GM13976 (cell line): ENCODE results near the gene SLC38A8.

Source experiments
- DNase-seq: peaks from one replicate; pipeline ENCODE4 v3.0.0; 2012; ENCODE audit warnings: low spot score
- CTCF ChIP-seq: IDR thresholded peaks from 2 replicates; pipeline ENCODE4 v1.5.1; 2012; ENCODE audit warnings: borderline replicate concordance, mild to moderate bottlenecking; ENCODE audit not compliant: insufficient read depth; ENCODE audit errors: extremely low read depth, missing control alignments, control extremely low read depth
- in situ Hi-C: fragments of 300-500 bp; cut with MboI; formaldehyde crosslinking; loops from one replicate; pipeline ENCODE4 v1.12.0; 2022; ENCODE audit warnings: low sequenced_read_pairs, mixed read lengths, inconsistent platforms; ENCODE audit not compliant: unreplicated experiment

The SLC38A8 gene

GRCh38 chr16:83972256-83973008 lies 70.2 kb downstream of the SLC38A8 start:
- in situ Hi-C loops, result loop anchor here (10.0 to 25.0 kb wide), 3 partner anchors 90 to 515 kb away; partner anchors contain the start of gene TAF1C
- TF ChIP-seq CTCF, result no peak
- no peak for DNase-seq

- in situ Hi-C loops, result loop anchor here (10.0 to 25.0 kb wide), 3 partner anchors 91 to 516 kb away; partner anchors contain the start of gene TAF1C
- TF ChIP-seq CTCF, result no peak
These were observed 71.1 kb downstream of the SLC38A8 start for GRCh38 chr16:83971165-83972130.

GRCh38 chr16:83970430-83970815 lies 72.2 kb downstream of the SLC38A8 start:
- no peak for TF ChIP-seq CTCF
- in situ Hi-C loops, result loop anchor here (10.0 to 25.0 kb wide), 3 partner anchors 92 to 517 kb away; partner anchors contain the start of gene TAF1C
- no peak for DNase-seq

More at GRCh38 chr16:83971165-83972130, 71.1 kb downstream of the SLC38A8 start:
- DNase-seq, result no peak

DNA sequence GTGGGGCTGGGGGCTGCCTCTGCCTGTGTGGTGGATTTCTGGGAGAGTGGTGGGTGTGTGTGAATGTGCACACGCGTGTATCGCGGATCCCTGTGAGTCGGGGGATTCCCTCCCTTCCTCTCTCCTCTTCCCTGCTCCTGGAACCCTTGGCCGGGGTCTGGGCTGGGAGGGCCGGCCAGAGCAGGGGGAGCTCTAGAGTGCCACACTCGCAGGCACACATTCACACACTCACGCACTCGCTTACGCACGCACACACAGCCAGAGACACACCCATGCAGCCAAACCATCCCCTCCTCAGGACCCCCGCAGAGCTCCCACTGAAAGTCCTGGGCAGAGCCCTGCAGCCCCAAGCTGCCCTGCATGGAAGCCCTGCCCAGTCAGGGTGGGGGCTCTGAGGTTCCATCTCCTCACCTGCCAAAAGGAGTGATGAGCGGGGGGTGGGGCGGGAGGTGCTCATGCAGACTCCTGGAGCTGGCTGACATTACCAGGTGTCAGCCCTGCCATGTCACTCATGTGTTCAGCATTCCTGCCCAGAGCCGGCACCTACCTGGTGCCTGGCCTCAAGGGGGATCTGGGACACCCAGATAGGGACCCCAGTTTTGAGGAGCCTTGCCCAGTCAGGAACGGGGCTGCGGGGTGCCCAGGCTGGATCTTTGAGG lies 72.7 kb downstream of the SLC38A8 start:
- DNase-seq, result no peak
- in situ Hi-C loops, result loop anchor here (10.0 to 25.0 kb wide), 3 partner anchors 92 to 517 kb away; partner anchors contain the start of gene TAF1C

DNA sequence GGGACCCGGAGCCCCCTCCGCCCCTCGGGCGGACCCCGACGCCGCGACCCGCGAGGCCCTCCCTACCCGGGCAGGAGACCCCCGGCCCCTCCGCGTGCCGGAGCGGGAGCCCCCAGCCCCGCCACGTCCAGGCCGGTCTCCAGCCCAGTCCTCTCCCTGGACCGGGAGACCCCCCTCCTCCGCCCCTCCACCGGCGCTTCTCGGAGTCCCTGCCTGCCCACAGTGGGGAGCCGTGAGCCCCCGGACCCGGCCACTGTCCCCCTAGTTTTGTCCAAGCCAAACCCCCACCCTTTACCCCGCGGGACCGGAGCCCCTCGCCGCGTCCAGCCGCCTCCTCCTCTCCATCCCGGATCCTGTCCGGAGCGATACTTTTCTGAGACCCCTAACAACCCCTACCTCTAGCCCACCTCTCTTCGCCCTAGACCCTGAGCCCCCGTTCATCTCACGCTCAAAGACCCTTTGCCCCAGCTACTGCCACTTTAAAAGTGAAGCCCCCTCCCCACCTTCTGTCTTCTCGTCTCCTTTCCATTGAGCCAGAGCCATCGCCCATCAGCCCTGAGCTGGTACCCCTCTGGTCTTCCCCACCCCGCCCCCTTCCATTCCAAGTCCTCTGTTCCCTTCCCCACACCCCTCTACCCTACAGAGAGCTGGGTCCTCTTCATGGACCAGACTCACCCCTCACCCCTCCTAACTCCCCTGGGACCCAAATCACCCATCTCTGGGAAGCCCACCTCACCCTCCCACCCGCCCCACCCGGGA lies 73.5 kb downstream of the SLC38A8 start:
- TF ChIP-seq CTCF, result no peak
- in situ Hi-C loops, result loop anchor here (25.0 kb wide), 2 partner anchors 93 to 518 kb away; no protein-coding TSS in a partner anchor
- no peak for DNase-seq

More for the DNA sequence above, 72.7 kb downstream of the SLC38A8 start:
- TF ChIP-seq CTCF, result no peak
